LNCaP clone FGC (cell line): ENCODE measurements around the gene FAT1.

Experiments
- DNase-seq: peaks from one replicate; pipeline ENCODE4 v3.0.0-alpha.2; 2011; ENCODE audit warnings: low read depth
- H3K4me3 ChIP-seq: 2 replicates; pipeline ENCODE4 v1.5.1; 2011; ENCODE audit warnings: mild to moderate bottlenecking, low read depth, low read length, control low read depth
- TF ChIP-seq, protein P1 (sequence below): IDR thresholded peaks from 2 replicates; pipeline ENCODE4 v1.5.1; 2012; ENCODE audit warnings: mild to moderate bottlenecking; ENCODE audit not compliant: control insufficient read depth, insufficient read depth; ENCODE audit errors: extremely low read depth

The FAT1 gene

DNA sequence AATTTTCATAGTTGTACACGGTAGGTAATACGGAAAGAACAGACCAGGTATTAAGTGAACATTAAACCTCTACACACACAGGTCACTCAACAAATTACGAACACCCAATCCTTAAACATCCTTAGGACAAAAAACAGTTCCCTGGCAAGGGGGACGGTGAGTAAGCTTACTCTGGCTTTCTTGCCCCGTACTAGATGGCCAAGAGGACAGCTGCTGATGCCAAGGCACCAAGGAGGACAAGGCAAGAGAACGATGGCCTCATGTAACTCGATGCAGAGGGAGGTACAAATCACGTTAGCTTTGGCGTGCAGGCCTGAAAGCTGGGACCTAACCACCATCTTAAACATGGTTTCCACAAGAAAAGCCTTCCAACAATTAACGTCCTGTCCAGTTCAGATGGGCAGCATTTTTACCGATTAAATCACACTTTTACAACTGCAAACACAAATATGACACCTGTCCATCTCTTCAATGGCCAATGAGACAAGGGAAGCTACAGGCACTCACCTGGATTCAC, 23.7 kb downstream of the FAT1 start:
- TF ChIP-seq, protein P1, sequence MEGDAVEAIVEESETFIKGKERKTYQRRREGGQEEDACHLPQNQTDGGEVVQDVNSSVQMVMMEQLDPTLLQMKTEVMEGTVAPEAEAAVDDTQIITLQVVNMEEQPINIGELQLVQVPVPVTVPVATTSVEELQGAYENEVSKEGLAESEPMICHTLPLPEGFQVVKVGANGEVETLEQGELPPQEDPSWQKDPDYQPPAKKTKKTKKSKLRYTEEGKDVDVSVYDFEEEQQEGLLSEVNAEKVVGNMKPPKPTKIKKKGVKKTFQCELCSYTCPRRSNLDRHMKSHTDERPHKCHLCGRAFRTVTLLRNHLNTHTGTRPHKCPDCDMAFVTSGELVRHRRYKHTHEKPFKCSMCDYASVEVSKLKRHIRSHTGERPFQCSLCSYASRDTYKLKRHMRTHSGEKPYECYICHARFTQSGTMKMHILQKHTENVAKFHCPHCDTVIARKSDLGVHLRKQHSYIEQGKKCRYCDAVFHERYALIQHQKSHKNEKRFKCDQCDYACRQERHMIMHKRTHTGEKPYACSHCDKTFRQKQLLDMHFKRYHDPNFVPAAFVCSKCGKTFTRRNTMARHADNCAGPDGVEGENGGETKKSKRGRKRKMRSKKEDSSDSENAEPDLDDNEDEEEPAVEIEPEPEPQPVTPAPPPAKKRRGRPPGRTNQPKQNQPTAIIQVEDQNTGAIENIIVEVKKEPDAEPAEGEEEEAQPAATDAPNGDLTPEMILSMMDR = no peak
- DNase-seq = no peak

DNA sequence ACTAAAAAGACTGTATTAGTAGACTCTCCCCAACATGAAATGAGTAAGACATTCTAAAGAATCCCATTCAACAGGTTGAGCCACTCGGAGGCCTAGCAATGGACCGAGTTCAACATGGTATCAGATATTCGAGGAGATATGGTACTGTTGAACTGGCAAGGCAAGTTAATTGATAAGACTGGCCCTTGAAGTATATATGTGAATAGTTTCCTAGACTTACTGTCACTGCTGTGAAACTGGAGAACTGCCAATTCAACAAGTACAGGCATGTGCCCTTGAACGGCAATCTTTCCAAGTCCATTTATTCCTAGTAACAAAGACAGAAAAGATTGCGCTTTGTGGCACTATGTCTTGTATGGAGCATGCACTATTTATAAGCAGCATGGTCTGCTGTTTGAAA, 24.4 kb downstream of the FAT1 start:
- TF ChIP-seq, protein P1 = no peak
- H3K4me3 ChIP-seq = no peak overlapping the region
- no peak for DNase-seq

More for the DNA sequence above, 23.7 kb downstream of the FAT1 start:
- H3K4me3 ChIP-seq = no peak overlapping the region

DNA sequence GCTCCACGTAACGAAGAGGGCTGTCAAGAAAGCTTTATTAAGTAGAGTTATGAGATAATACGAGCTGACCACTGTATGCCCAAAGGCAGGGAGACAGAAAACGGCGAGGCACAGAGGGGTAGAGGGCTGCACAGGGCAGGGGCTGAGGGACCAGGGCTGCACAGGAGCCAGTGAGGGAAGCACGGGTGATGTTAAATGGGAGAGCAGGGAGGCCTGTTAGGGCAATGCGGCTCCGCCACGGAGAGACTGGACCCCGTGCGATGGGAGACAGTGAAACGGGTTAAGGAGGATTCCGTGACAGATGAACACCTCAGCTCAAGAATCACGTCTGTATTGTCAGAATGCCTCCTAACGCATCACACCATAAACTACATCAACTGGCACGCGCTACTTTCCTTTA, 25.1 kb downstream of the FAT1 start:
- TF ChIP-seq, protein P1 = no peak
- no peak overlapping the region for H3K4me3 ChIP-seq
- DNase-seq = no peak

DNA sequence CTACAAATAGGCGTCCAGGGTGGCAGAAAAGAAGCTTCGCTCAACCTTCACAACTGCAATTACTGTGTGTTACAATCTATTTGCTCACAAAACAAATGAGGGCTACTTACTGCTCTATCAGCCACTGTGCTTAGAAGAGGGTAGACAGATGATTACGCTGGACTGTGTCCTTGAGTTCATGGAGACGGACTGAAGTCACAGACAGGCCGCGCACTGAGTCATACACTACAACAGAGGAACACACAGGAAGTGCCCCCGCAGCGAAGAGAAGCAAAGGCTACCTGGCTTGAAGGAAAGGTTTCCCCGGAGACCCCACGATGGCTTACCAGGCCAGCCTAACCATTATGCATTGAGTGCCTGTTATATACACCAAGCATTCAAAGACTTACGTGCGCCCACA, 25.6 kb downstream of the FAT1 start:
- H3K4me3 ChIP-seq = no peak overlapping the region
- DNase-seq = no peak
- TF ChIP-seq, protein P1 = no peak

DNA sequence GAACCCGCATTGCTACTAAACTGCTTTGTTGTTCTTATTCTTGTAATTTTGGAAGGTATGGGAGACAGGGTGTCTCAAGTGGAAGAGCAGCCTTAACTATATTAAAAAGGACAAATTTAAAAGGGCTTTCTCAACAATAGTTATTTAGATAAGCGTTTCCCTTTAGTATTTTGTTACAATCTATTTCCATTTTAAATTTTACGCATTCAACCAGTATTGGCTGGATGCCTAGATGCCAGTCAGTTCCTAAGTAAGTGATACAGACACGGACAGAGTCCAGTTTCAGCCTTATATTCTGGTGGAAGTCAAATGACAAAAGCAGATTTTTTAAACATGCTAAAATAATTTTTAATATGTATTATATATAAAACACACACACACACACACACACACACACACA, 28.3 kb downstream of the FAT1 start:
- no peak overlapping the region for H3K4me3 ChIP-seq
- TF ChIP-seq, protein P1 = no peak
- DNase-seq = no peak

DNA sequence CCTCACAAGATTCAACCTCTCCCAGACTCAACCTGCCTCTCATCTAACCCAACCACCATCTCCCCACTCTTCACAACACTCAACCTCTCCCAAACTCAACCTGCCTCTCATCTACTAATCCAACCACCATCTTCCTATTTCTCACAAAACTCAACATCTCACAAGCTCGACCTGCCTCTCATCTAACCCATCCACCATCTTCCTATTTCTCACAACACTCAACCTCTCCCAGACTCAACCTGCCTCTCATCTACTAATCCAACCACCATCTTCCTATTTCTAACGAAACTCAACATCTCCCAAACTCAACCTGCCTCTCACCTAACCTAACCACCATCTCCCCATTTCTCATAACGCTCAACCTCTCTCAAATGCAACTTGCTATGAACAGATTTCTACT, 29.8 kb downstream of the FAT1 start:
- no peak for DNase-seq
- no peak overlapping the region for H3K4me3 ChIP-seq
- TF ChIP-seq, protein P1 = no peak

DNA sequence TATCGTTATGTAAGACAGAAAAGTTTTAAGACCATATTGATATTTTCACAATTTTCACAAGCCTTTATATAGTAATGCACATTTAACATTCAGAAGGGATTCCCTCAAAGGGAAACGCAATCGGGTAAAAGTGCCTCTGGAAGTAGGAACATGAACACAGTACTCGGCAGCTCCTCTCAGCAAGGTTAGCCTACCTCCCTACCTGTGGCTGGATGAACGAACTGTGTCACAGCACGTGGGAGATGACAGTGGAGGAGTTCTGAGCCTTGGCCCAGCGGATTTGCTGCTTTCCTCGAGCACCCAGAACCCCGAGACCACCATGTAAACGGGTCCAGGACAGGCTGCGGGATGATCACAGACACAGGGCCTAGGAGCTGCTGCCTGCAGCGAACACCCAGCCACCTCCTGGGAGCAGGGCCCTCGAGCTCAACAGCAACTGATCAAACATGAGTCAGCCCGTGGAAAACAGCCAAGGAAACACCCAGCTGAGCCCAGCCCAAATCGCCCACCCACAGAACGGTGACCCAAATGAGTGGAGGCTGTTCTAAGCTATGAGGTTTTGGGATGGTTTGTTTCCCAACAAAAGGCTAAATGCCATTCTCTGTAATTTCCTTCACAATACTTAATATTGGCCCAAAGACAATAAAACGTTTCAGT, 30.4 kb downstream of the FAT1 start:
- no peak overlapping the region for H3K4me3 ChIP-seq
- DNase-seq = no peak
- TF ChIP-seq, protein P1 = no peak
